HCT116 (cell line): ENCODE data around the gene MFSD6L.

Experiments used
- ELF1 ChIP-seq: IDR thresholded peaks from 2 replicates; pipeline ENCODE4 v1.6.1; 2012; ENCODE audit warnings: low read depth, borderline replicate concordance
- POLR2A ChIP-seq: IDR thresholded peaks from 2 replicates; pipeline ENCODE4 v1.7.0; 2011; ENCODE audit warnings: borderline replicate concordance; ENCODE audit not compliant: insufficient read depth, insufficient read length; ENCODE audit errors: extremely low read depth
- SP1 ChIP-seq: IDR thresholded peaks from 2 replicates; pipeline ENCODE4 v1.6.1; 2012; ENCODE audit warnings: low read depth
- ZNF274 ChIP-seq: fragments of 200-500 bp; sonication (Bioruptor generic); IDR thresholded peaks from 2 replicates; pipeline ENCODE4 v1.6.1; 2014; ENCODE audit warnings: mild to moderate bottlenecking, low read depth, low read length, inconsistent platforms
- TF ChIP-seq, protein P1 (sequence below): IDR thresholded peaks from 2 replicates; pipeline ENCODE4 v1.6.1; 2012; ENCODE audit warnings: low read depth
- TF ChIP-seq, protein P2 (sequence below), 3 experiments: fragments of 200-600 bp in 1 of 3; sonication (generic) in 1 of 3; IDR thresholded peaks in 2 of 3; conservative IDR thresholded peaks in 1 of 3; 2 replicates each; pipeline ENCODE4 v1.5.1; 2012 to 2017; ENCODE audit warnings: low read depth in 2 of 3, low read length in 2 of 3, antibody characterized with exemption in 1 of 3, borderline replicate concordance in 1 of 3, control low read depth in 1 of 3, mild to moderate bottlenecking in 1 of 3, mixed read lengths in 1 of 3, mixed run types in 1 of 3, moderate library complexity in 1 of 3; ENCODE audit not compliant: insufficient read depth in 1 of 3

DNA sequence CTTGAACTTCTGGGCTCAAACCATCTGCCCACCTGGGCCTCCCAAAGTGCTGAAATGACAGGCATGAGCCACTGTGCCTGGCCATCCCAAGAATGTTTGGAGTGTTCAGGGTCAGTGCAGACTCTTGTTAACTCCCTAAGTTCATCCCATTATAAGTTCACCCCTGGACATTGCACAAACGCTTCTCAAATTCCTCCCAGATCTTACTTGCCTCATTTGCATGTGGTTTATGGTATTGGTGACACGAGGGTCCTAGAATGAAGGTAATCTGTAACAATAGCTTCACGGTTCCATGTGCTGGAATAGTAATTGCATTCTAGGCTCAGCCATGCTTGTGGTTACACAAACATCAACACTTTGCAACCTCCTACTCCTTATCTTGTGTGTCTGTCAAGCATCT is 49.5 kb downstream of the MFSD6L start:
- TF ChIP-seq, protein P1, sequence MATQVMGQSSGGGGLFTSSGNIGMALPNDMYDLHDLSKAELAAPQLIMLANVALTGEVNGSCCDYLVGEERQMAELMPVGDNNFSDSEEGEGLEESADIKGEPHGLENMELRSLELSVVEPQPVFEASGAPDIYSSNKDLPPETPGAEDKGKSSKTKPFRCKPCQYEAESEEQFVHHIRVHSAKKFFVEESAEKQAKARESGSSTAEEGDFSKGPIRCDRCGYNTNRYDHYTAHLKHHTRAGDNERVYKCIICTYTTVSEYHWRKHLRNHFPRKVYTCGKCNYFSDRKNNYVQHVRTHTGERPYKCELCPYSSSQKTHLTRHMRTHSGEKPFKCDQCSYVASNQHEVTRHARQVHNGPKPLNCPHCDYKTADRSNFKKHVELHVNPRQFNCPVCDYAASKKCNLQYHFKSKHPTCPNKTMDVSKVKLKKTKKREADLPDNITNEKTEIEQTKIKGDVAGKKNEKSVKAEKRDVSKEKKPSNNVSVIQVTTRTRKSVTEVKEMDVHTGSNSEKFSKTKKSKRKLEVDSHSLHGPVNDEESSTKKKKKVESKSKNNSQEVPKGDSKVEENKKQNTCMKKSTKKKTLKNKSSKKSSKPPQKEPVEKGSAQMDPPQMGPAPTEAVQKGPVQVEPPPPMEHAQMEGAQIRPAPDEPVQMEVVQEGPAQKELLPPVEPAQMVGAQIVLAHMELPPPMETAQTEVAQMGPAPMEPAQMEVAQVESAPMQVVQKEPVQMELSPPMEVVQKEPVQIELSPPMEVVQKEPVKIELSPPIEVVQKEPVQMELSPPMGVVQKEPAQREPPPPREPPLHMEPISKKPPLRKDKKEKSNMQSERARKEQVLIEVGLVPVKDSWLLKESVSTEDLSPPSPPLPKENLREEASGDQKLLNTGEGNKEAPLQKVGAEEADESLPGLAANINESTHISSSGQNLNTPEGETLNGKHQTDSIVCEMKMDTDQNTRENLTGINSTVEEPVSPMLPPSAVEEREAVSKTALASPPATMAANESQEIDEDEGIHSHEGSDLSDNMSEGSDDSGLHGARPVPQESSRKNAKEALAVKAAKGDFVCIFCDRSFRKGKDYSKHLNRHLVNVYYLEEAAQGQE, result no peak
- no peak for TF ChIP-seq ZNF274
- TF ChIP-seq ELF1, result no peak
- TF ChIP-seq, protein P2, sequence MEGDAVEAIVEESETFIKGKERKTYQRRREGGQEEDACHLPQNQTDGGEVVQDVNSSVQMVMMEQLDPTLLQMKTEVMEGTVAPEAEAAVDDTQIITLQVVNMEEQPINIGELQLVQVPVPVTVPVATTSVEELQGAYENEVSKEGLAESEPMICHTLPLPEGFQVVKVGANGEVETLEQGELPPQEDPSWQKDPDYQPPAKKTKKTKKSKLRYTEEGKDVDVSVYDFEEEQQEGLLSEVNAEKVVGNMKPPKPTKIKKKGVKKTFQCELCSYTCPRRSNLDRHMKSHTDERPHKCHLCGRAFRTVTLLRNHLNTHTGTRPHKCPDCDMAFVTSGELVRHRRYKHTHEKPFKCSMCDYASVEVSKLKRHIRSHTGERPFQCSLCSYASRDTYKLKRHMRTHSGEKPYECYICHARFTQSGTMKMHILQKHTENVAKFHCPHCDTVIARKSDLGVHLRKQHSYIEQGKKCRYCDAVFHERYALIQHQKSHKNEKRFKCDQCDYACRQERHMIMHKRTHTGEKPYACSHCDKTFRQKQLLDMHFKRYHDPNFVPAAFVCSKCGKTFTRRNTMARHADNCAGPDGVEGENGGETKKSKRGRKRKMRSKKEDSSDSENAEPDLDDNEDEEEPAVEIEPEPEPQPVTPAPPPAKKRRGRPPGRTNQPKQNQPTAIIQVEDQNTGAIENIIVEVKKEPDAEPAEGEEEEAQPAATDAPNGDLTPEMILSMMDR (IDR thresholded peaks at IDR 0.05 in 2 of 3, conservative IDR thresholded peaks at IDR 0.05 in 1 of 3; ENCODE audit: borderline replicate concordance in 1 of 3, insufficient read depth in 1 of 3, low read depth in 2 of 3, low read length in 2 of 3), result no peak
- TF ChIP-seq SP1, result no peak
- no peak for TF ChIP-seq POLR2A
